ENCODE results near the gene DPP10.
A peak's percentile ranks its signal among the peaks of the same experiment; 100 is the strongest.
"Not testable (repeated sequence)": the region's sequence is repeated elsewhere in the genome, so short reads cannot be mapped to it uniquely, and the experiment has no call there.

Gene DPP10

DNA sequence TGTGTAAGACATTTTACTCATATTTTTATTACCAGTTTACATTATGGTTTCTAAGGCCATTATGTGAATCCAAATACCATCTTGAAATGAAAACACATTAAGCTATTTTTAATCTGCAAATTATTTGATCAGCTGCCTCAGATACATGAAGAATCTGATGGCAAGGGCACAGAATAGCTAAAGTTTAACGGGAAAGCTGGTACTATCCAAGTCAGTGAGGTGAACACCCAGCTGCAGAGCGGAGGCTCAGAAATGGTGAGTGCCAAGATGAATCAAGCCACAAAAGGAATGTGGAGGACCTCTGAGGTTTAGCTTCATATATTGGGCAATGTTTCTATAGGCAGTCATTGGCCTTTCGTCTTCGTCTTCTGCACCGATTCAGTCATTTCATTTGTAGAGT lies 75.1 kb downstream of the DPP10 start:
- DNase-seq, result no peak

- DNase-seq, result no peak
These were observed 76.3 kb downstream of the DPP10 start for GRCh38 chr2:114518738-114519137.

DNA sequence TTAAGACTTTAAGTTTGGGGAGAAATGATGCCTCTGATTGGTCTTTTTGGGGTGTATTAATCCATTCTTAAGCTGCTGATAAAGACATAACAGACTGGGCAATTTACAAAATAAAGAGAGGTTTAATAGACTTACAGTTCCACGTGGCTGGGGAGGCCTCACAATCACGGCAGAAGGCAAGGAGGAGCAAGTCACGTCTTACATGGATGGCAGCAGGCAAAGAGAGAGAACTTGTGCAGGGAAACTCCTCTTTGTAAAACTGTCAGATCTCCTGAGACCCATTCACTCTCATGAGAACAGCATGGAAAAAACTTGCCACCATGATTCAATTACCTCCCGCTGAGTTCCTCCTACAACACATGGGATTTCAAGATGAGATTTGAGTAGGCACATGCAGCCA lies 80.2 kb downstream of the DPP10 start:
- DNase-seq, result not testable (repeated sequence)

- no peak for DNase-seq
These were observed 83.5 kb downstream of the DPP10 start for GRCh38 chr2:114525955-114526354.

- DNase-seq, result no peak
These were observed 84.4 kb downstream of the DPP10 start for GRCh38 chr2:114526841-114527240.

GRCh38 chr2:114527330-114527983 lies 85.0 kb downstream of the DPP10 start:
- DNase-seq, result no peak

DNA sequence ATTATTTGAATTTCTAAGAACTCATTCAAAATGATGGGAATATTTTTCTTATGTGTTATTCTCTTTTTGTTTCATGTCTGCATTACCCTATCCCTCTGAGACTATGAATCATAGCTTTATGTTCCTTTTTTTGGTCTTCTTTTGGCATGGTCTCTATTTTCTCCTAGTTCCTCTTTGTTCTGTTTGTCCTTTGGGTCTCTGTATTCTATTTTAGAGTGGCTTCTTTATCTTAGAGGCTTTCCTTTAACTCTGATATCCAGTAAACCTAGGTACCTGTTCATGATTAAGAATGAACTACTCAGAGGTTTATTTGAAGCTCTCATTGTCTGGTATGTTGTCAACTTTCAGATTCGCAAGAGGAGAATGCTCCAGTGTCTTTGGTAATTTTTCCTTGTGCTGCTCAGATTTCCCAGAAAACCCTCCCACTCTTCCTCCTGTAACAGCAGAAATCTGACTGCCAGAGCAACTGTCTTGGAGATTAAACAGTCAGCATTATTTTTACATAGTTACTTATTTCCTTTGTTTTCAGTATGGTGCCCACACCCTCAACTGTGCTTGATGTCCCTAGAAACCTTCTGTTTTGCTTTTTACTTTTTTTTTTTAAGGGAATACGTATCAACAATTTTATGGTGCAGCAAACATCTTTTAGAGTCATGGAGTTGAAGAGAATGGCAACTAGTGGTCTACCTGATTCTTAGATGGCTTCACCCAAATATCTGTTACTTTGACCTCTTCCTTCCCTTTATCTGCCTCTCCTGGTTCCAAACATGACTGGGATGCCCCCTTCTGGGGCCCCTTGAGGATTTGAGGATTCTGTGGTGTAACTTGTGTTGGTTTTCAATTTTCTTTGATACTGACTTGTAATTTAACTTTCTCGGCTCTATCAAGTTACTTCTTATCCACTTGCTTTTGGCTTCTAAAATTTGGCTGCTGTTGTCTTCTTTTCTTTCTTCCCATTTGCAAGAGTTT lies 92.0 kb downstream of the DPP10 start:
- no peak for DNase-seq

DNA sequence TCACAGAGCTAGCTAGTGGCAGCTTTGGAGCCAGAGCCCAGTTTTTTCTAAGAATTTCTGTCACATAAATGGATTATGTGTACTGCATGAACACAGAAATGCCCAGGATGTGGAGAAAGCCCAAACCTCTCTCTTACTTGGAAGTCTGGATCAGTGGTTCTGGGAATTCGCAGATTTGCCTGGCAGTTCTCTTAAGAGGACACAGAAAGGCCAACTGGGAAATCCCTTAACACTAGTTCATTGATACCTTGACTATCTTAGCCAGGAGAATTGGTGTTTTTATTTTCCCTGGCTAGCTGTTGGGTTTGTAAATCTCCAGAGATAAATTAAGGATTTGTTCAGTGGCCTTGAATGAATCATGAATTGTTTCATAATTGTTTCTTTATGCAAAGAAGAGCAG lies 95.3 kb downstream of the DPP10 start:
- no peak for DNase-seq

GRCh38 chr2:114542695-114543094 lies 100.3 kb downstream of the DPP10 start:
- DNase-seq, result no peak

- peak; percentile 12 for DNase-seq
These were observed 100.9 kb downstream of the DPP10 start for GRCh38 chr2:114543236-114543766.

- DNase-seq, result no peak
These were observed 102.6 kb downstream of the DPP10 start for GRCh38 chr2:114545052-114545451.

GRCh38 chr2:114546531-114546930 lies 104.1 kb downstream of the DPP10 start:
- no peak for DNase-seq

DNA sequence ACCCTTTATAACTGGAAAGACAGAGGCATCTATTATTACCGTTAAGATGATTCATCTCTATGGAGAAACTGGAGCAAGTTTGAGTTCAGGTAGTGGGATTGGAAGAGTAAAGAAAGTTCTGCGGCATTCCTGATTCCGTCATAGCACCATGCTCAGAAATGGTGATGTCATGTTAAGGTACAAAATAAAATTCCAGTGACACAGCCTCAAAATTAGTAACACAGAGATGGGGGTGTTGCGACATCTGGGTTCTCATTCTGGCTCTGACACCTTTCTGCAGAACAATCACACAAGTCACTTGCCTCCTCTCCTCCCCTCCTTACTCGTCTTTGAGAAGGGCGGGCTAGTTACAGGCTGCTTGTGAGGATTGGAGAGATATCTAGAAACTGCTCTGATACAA lies 105.7 kb downstream of the DPP10 start:
- no peak for DNase-seq

- DNase-seq, result no peak
These were observed 107.9 kb downstream of the DPP10 start for GRCh38 chr2:114550364-114550763.

DNA sequence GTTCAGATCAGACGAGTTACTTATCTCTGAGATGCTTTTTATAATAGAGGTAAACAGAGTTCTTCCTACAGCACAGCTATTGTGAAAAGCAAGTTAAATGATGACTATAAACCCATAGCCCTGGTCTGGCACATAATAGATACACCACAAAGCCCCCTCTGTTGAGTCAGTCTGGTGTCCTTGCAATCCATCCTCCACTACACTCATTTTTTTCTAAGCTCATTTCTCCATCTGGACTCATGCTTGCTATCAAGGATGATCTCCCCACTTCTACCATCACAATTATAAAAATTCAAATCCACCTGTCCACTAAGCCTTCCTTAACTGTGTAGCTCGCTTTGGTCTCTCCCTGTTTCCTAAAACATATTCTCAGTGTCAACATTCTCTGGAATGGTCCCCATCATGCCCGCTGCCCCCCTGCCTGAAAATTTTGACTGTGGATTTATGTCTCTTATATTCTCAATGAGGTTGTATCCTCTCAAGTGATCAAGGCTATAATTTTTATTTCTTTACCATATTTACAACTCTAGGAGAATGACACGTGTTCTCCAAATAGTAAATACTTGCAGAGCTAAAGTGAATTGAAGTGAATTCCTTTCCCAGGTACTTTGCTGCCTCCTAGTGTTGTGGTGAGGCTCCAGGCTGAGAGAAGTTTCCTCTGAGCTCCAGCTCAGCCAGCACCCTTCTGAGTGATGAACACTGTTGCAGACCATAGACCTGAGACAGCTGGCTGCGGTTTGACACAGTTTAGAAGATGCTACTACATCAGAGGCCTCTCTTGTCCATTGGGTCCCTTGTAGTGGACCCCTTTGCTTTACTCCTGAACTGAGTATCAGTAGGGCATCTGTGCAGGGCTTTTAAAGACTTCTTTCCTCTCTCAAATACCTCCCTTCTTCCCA lies 108.7 kb downstream of the DPP10 start:
- DNase-seq, result peak; percentile 64

GRCh38 chr2:114553027-114553426 lies 110.6 kb downstream of the DPP10 start:
- DNase-seq, result no peak

- no peak for DNase-seq
These were observed 126.7 kb downstream of the DPP10 start for GRCh38 chr2:114569166-114569565.

GRCh38 chr2:114577657-114578056 lies 135.2 kb downstream of the DPP10 start:
- DNase-seq, result no peak

GRCh38 chr2:114579542-114579941 lies 137.1 kb downstream of the DPP10 start:
- DNase-seq, result no peak

DNA sequence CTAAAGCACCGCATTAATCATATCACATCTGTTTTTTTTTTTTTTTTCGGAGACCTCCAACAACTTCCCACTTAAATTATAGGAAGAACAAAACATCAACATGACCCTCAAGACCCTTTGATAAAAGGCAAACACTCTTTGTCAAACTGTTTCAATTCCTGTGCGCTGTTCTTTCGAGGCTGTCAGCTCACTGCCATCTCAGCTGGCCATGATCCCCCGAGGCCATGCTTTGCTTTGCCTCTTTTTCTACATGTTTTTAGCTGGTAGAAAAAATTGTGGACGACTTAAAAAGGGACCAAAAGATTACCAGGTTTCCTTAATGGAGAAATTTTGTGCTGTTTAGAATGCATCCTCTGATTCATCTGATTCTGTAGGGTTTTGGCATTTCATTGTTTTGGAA lies 138.2 kb downstream of the DPP10 start:
- peak; percentile 32 for DNase-seq

DNA sequence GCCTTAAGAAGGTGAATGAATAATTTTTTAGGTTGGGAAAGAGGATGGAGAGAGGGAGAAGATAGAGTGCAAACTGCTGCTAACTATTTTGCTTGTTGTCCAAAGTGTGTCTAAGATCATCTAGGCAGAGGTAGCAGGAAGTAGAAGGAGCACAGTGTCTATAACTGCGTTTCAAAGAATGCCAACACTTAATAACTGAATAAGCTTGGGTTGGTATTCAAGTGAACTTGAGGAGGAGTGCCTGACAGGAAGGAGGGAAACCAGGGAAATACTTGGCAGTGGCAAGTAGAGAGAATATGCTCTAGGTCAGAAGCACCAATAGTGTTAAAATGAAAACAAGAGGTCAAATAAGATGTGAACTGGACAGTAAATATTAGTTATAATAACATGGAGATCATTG lies 155.9 kb downstream of the DPP10 start:
- no peak for DNase-seq

GRCh38 chr2:114609203-114609602 lies 166.8 kb downstream of the DPP10 start:
- no peak for DNase-seq

GRCh38 chr2:114609801-114610200 lies 167.4 kb downstream of the DPP10 start:
- DNase-seq, result no peak
